Neural progenitor cell (in vitro differentiated cells): ENCODE measurements around the gene GMPPA.

Source experiments
- EZH2phosphoT487 ChIP-seq: fragments of 200-600 bp; sonication (generic); IDR thresholded peaks from 2 replicates; pipeline ENCODE4 v1.6.1; 2017; ENCODE audit warnings: antibody characterized with exemption
- TF ChIP-seq, protein P1 (sequence below): fragments of 200-600 bp; sonication (generic); IDR thresholded peaks from 2 replicates; pipeline ENCODE4 v1.5.1; 2017; ENCODE audit warnings: antibody characterized with exemption, mild to moderate bottlenecking

DNA sequence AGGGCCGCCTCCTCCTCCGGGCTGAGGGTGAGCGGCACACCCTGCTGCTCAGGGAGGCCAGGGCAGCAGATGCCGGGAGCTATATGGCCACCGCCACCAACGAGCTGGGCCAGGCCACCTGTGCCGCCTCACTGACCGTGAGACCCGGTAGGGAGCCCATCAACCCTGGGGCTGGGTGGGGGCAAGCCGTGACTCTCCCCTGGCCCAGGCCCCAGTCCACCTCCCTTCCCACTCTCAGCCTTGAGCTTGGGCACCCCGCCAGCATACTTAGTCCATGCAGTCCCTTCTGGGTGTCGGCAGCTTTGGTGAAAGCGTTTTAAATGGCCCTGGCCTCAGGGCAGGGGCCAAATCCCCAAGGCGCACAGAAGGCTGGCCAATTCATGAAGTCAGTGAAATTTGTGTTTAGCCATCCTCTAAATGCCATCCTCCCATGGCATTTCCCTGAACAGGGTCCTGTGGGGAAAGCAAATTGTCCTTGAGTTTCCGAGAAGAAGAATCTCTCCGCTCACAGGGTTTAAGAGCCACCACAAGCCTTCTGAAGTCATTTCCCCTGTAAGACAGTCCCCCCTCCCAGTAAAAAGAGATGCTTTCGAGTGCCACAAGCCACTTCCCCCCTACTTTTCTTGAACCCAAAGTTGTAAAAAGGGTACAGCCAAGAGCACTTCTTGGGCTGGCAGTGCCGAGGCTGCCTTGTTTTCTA lies 46.9 kb upstream of the GMPPA start:
- TF ChIP-seq, protein P1, sequence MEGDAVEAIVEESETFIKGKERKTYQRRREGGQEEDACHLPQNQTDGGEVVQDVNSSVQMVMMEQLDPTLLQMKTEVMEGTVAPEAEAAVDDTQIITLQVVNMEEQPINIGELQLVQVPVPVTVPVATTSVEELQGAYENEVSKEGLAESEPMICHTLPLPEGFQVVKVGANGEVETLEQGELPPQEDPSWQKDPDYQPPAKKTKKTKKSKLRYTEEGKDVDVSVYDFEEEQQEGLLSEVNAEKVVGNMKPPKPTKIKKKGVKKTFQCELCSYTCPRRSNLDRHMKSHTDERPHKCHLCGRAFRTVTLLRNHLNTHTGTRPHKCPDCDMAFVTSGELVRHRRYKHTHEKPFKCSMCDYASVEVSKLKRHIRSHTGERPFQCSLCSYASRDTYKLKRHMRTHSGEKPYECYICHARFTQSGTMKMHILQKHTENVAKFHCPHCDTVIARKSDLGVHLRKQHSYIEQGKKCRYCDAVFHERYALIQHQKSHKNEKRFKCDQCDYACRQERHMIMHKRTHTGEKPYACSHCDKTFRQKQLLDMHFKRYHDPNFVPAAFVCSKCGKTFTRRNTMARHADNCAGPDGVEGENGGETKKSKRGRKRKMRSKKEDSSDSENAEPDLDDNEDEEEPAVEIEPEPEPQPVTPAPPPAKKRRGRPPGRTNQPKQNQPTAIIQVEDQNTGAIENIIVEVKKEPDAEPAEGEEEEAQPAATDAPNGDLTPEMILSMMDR = no peak
- TF ChIP-seq EZH2phosphoT487 = no peak
